A673 (cell line): ENCODE results near the gene ATRX.

ENCODE experiments used
- CTCF ChIP-seq: fragments of 300-800, 200-600 bp; sonication (generic); conservative IDR thresholded peaks from 2 replicates; pipeline ENCODE4 v1.5.1; 2017; ENCODE audit warnings: low read depth, mild to moderate bottlenecking, antibody characterized with exemption, low read length, moderate library complexity, mixed read lengths
- EZH2 ChIP-seq: fragments of 200-600 bp; sonication (generic); IDR thresholded peaks from 2 replicates; pipeline ENCODE4 v1.6.1; 2017; ENCODE audit warnings: borderline replicate concordance, low read depth, mild to moderate bottlenecking, mixed read lengths, antibody characterized with exemption, low read length; ENCODE audit not compliant: poor library complexity, severe bottlenecking

GRCh38 chrX:77749695-77750094, 36.3 kb downstream of the ATRX start:
- TF ChIP-seq CTCF (no peak), EZH2 (no peak)
